ENCODE results near the gene CD248.
"Not testable (repeated sequence)": the region's sequence is repeated elsewhere in the genome, so short reads cannot be mapped to it uniquely, and the experiment has no call there.

CD248 gene

GRCh38 chr11:66361502-66361941, 44.7 kb upstream of the CD248 start:
- no peak for DNase-seq (ENCODE audit: low spot score)
- Histone ChIP-seq H3K4me3 (no peak overlapping the region), H3K27ac (no peak overlapping the region)
- no peak for TF ChIP-seq CTCF (IDR thresholded peaks at IDR 0.05)

GRCh38 chr11:66360406-66361073, 43.7 kb upstream of the CD248 start:
- no peak overlapping the region for H3K4me3 ChIP-seq
- no peak for TF ChIP-seq CTCF (IDR thresholded peaks at IDR 0.05)
- no peak for DNase-seq (ENCODE audit: low spot score)
- no peak overlapping the region for H3K27ac ChIP-seq

GRCh38 chr11:66359662-66360087, 42.8 kb upstream of the CD248 start:
- Histone ChIP-seq H3K27ac (no peak overlapping the region), H3K4me3 (no peak overlapping the region)
- DNase-seq (ENCODE audit: low spot score), result no peak
- TF ChIP-seq CTCF (IDR thresholded peaks at IDR 0.05), result no peak

- not testable (repeated sequence) for DNase-seq (ENCODE audit: low spot score); H3K4me3 ChIP-seq; H3K27ac ChIP-seq
Observed at GRCh38 chr11:66350560-66351235, 33.9 kb upstream of the CD248 start.

GRCh38 chr11:66349084-66349386, 32.2 kb upstream of the CD248 start:
- no peak overlapping the region for H3K4me3 ChIP-seq
- no peak overlapping the region for H3K27ac ChIP-seq

GRCh38 chr11:66347425-66348276, 30.8 kb upstream of the CD248 start, which contains the start of gene B4GAT1:
B4GAT1 (minus strand) TSS chr11:66347629; CDS start chr11:66347545, 84 bp downstream.
- peak; percentile 87 for DNase-seq (ENCODE audit: low spot score)
- no peak for TF ChIP-seq CTCF (IDR thresholded peaks at IDR 0.05)

More at GRCh38 chr11:66349084-66349386, 32.2 kb upstream of the CD248 start:
- no peak for TF ChIP-seq CTCF (IDR thresholded peaks at IDR 0.05)
- DNase-seq (ENCODE audit: low spot score), result no peak

More at GRCh38 chr11:66347425-66348276, 30.8 kb upstream of the CD248 start, which contains the start of gene B4GAT1:
- Histone ChIP-seq H3K4me3 (peak within 1 kb of the TSS; percentile 100), H3K27ac (peak within 1 kb of the TSS; percentile 79 to 96)
